ENCODE measurements around the gene MPC1. TPM values are rescaled to one million over a fixed set of nuclear protein-coding genes. Genes with fewer than 3 reads are reported as not detected.

Gene MPC1
- total RNA-seq, 1 donor: 23.5 TPM

DNA sequence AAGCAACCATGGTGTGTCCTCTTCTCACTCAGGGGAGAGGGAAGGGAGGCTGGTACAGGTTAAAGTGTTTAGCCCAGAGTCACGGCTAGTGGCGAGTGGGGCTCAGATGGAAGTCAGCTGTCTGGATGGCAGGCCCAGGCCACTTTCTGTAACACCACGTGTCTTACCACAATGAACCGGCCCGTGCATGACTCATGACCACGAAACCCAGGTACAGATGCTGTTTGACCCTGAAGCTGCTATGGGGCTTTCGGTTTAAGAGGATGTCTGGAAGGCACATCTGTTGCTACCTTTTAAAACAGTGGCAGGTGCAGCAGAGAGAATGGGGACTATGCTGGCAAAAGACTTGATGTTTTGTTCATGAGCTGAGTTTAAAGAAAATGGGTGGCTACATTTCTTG is 36.5 kb upstream of the MPC1 start:
- Histone ChIP-seq H3K36me3 (ENCODE audit: insufficient read depth, low read length) (peaks cover 26% of the 10 kb centered on the region), H3K27ac (ENCODE audit: low read depth, low read length) (no peak overlapping the region), H3K4me2 (ENCODE audit: insufficient read depth, low read length) (no peak overlapping the region), H3K4me1 (ENCODE audit: insufficient read depth, low read length) (peaks cover 5% of the 10 kb centered on the region), H3K27me3 (ENCODE audit: insufficient read depth, low read length) (no peaks in the 10 kb centered on the region), H2AFZ (ENCODE audit: low read length) (no peak overlapping the region), H3K79me2 (ENCODE audit: insufficient read depth, low read length) (peaks cover 3% of the 10 kb centered on the region), H3K9me3 (ENCODE audit: low read depth, low read length) (no peaks in the 10 kb centered on the region), H3K4me3 (ENCODE audit: insufficient read depth, low read length) (no peak overlapping the region), H4K20me1 (ENCODE audit: insufficient read depth, low read length) (no peaks in the 10 kb centered on the region)
- TF ChIP-seq, protein P1, sequence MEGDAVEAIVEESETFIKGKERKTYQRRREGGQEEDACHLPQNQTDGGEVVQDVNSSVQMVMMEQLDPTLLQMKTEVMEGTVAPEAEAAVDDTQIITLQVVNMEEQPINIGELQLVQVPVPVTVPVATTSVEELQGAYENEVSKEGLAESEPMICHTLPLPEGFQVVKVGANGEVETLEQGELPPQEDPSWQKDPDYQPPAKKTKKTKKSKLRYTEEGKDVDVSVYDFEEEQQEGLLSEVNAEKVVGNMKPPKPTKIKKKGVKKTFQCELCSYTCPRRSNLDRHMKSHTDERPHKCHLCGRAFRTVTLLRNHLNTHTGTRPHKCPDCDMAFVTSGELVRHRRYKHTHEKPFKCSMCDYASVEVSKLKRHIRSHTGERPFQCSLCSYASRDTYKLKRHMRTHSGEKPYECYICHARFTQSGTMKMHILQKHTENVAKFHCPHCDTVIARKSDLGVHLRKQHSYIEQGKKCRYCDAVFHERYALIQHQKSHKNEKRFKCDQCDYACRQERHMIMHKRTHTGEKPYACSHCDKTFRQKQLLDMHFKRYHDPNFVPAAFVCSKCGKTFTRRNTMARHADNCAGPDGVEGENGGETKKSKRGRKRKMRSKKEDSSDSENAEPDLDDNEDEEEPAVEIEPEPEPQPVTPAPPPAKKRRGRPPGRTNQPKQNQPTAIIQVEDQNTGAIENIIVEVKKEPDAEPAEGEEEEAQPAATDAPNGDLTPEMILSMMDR (IDR thresholded peaks at IDR 0.05; ENCODE audit: extremely low read depth, low read depth, low read length): no peak
- DNase-seq (ENCODE audit: insufficient read length, low spot score, missing footprints): no peak

DNA sequence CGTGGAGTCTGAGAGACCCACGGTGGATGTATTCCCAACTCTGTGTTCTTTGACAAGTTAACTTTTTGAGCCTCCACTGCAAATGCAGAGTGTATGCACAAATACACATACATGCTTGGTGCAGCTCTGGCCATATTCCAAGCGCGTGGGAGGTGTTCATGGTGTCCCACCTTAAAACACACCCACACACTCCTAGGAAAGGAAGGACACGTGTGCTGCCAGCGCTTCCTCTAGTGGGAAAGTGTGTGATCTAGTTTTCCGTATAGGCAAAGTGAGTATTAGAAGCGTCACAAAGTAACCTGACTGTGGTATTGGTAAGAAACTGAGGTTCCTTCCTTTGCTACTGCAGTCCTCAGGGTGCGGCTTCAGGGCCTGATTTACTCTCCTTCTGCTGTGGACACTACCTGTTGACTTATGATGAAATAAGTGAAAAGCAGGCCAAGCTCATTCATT is 36.0 kb upstream of the MPC1 start:
- peaks cover 26% of the 10 kb centered on the region for H3K36me3 ChIP-seq (ENCODE audit: insufficient read depth, low read length)
- H2AFZ ChIP-seq (ENCODE audit: low read length): no peak overlapping the region
- no peaks in the 10 kb centered on the region for H3K27me3 ChIP-seq (ENCODE audit: insufficient read depth, low read length)
- no peak overlapping the region for H3K4me2 ChIP-seq (ENCODE audit: insufficient read depth, low read length)
- no peak for DNase-seq (ENCODE audit: insufficient read length, low spot score, missing footprints)
- H4K20me1 ChIP-seq (ENCODE audit: insufficient read depth, low read length): no peaks in the 10 kb centered on the region
- TF ChIP-seq, protein P1 (IDR thresholded peaks at IDR 0.05; ENCODE audit: extremely low read depth, low read depth, low read length): no peak
- peaks cover 3% of the 10 kb centered on the region for H3K79me2 ChIP-seq (ENCODE audit: insufficient read depth, low read length)
- no peak overlapping the region for H3K4me3 ChIP-seq (ENCODE audit: insufficient read depth, low read length)
- no peaks in the 10 kb centered on the region for H3K9me3 ChIP-seq (ENCODE audit: low read depth, low read length)
- peaks cover 5% of the 10 kb centered on the region for H3K4me1 ChIP-seq (ENCODE audit: insufficient read depth, low read length)
- no peak overlapping the region for H3K27ac ChIP-seq (ENCODE audit: low read depth, low read length)

DNA sequence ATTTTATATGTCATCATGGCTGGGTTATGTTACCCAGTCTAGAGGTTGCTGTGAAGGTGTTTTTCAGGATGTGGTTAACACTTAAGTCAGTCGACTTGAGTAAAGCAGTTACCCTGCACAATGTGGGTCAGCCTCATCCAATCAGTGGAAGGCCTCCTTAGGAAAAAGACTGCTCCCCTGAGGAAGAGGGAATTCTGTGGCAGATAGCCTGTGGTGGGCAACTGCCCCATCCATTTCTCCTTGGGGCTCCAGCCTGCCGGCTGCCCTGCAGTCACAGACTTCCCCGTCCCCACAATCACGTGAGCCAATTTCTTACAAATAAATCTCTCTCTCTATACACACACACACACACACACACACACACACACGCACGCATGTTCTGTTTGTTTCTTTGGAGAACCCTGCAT is 34.5 kb upstream of the MPC1 start:
- Histone ChIP-seq H3K36me3 (ENCODE audit: insufficient read depth, low read length) (peaks cover 19% of the 10 kb centered on the region), H2AFZ (ENCODE audit: low read length) (no peak overlapping the region), H3K4me3 (ENCODE audit: insufficient read depth, low read length) (no peak overlapping the region), H3K27me3 (ENCODE audit: insufficient read depth, low read length) (no peaks in the 10 kb centered on the region), H3K79me2 (ENCODE audit: insufficient read depth, low read length) (peaks cover 3% of the 10 kb centered on the region), H3K4me1 (ENCODE audit: insufficient read depth, low read length) (peaks cover 5% of the 10 kb centered on the region), H3K27ac (ENCODE audit: low read depth, low read length) (no peak overlapping the region), H3K4me2 (ENCODE audit: insufficient read depth, low read length) (no peak overlapping the region), H4K20me1 (ENCODE audit: insufficient read depth, low read length) (no peaks in the 10 kb centered on the region), H3K9me3 (ENCODE audit: low read depth, low read length) (no peaks in the 10 kb centered on the region)
- no peak for DNase-seq (ENCODE audit: insufficient read length, low spot score, missing footprints)
- TF ChIP-seq, protein P1 (IDR thresholded peaks at IDR 0.05; ENCODE audit: extremely low read depth, low read depth, low read length): no peak

DNA sequence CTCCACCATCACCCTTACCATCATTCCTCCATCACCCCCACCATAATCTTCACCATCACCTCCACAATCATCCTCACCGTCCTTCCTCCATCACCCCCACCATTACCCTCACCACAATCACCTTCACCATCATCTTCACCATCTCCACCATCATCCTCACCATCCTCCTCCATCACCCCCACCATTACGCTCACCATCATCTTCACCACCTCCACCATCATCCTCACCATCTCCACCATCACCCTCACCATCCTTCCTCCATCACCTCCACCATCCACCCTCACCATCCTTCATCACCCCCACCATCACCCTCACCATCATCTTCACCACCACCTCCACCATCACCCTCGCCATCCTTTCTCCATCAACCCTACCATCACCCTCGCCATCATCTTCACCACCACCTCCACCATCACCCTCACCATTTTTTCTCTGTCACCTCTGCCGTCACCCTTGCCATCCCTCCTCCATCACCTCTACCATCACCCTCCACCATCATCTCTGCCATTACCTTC is 33.1 kb upstream of the MPC1 start:
- no peaks in the 10 kb centered on the region for H3K27me3 ChIP-seq (ENCODE audit: insufficient read depth, low read length)
- no peak for DNase-seq (ENCODE audit: insufficient read length, low spot score, missing footprints)
- no peak overlapping the region for H3K4me2 ChIP-seq (ENCODE audit: insufficient read depth, low read length)
- H3K27ac ChIP-seq (ENCODE audit: low read depth, low read length): no peak overlapping the region
- peaks cover 20% of the 10 kb centered on the region for H3K36me3 ChIP-seq (ENCODE audit: insufficient read depth, low read length)
- no peaks in the 10 kb centered on the region for H3K9me3 ChIP-seq (ENCODE audit: low read depth, low read length)
- H4K20me1 ChIP-seq (ENCODE audit: insufficient read depth, low read length): no peaks in the 10 kb centered on the region
- H3K4me3 ChIP-seq (ENCODE audit: insufficient read depth, low read length): no peak overlapping the region
- H3K4me1 ChIP-seq (ENCODE audit: insufficient read depth, low read length): peaks cover 5% of the 10 kb centered on the region
- H3K79me2 ChIP-seq (ENCODE audit: insufficient read depth, low read length): peaks cover 3% of the 10 kb centered on the region
- no peak overlapping the region for H2AFZ ChIP-seq (ENCODE audit: low read length)
- TF ChIP-seq, protein P1 (IDR thresholded peaks at IDR 0.05; ENCODE audit: extremely low read depth, low read depth, low read length): no peak
